Body of pancreas (tissue), 4 donors: ENCODE results near the gene RAD21L1.

Source experiments
- CTCF ChIP-seq, 7 experiments: fragments of 450-650 bp in 4 of 7; fragments of 200-600 bp in 3 of 7; sonication (generic) in 3 of 7; IDR thresholded peaks; one replicate each; pipeline ENCODE4 v1.5.1; 2016 to 2019; ENCODE audit warnings: antibody characterized with exemption in 7 of 7
- POLR2A ChIP-seq, 3 donors: fragments of 450-650 bp; IDR thresholded peaks; one replicate each; pipeline ENCODE4 v1.6.1; 2016; ENCODE audit warnings: antibody characterized with exemption in 3 of 3, mild to moderate bottlenecking in 2 of 3

DNA sequence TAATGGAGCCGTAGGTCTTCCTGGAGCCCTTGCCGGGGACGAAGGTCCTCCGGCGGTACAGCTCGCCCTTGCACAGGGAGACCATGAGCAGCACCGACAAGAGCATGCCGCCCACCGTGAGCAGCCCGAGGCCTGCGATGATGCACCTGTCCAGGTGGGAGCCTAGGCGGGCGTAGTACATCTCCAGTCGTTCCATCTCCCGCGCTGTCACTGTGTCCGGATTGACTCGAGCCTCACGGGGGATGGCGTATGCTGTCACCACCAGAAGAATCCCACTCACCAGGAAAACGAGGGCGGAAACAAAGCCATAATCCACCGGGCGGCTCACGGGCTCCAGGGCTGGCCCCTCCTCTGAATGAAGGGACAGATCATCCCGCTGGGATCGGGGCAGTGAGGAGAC, 44.9 kb upstream of the RAD21L1 start:
- TF ChIP-seq CTCF (IDR thresholded peaks at IDR 0.05) (no peak), POLR2A (IDR thresholded peaks at IDR 0.05) (no peak)
